ENCODE measurements around the gene IFT88.

DNA sequence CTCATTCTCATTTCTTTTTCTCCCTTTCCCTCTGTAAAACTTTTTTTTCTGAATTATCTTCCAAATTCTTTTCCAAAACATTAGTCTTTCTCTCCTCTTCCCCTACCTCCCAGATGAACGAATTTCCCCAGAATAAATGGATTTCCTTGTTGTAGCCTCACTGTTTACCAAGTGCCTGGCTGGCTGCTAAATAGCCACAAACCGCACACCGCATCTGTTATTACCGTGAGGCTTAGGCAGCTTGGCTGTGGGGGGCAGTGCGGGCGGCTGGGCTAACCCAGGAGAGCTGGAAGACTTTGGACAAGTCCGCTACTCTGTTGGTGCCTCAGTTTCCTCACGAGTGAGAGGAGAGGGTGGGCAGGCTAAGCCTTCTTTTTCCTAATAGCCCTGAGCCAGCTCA, 147.2 kb downstream of the IFT88 start:
- TF ChIP-seq POLR2A (IDR thresholded peaks at IDR 0.05), result no peak
- TF ChIP-seq, protein P1, sequence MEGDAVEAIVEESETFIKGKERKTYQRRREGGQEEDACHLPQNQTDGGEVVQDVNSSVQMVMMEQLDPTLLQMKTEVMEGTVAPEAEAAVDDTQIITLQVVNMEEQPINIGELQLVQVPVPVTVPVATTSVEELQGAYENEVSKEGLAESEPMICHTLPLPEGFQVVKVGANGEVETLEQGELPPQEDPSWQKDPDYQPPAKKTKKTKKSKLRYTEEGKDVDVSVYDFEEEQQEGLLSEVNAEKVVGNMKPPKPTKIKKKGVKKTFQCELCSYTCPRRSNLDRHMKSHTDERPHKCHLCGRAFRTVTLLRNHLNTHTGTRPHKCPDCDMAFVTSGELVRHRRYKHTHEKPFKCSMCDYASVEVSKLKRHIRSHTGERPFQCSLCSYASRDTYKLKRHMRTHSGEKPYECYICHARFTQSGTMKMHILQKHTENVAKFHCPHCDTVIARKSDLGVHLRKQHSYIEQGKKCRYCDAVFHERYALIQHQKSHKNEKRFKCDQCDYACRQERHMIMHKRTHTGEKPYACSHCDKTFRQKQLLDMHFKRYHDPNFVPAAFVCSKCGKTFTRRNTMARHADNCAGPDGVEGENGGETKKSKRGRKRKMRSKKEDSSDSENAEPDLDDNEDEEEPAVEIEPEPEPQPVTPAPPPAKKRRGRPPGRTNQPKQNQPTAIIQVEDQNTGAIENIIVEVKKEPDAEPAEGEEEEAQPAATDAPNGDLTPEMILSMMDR (IDR thresholded peaks at IDR 0.05), result no peak
